SU-DHL-6 (cell line): Measurements from ENCODE around the gene ISM1.

Experiments
- CTCF ChIP-seq: fragments of 200-600 bp; sonication (generic); IDR thresholded peaks from one replicate; pipeline ENCODE4 v1.5.1; 2017; ENCODE audit warnings: antibody characterized with exemption, mild to moderate bottlenecking, low read length, moderate library complexity; ENCODE audit not compliant: insufficient read depth, poor library complexity, severe bottlenecking
- EZH2phosphoT487 ChIP-seq: fragments of 200-600 bp; sonication (generic), shearing (Covaris generic); conservative IDR thresholded peaks from 2 replicates; pipeline ENCODE4 v1.6.1; 2018; ENCODE audit warnings: mild to moderate bottlenecking, antibody characterized with exemption, low read length, moderate library complexity, mixed read lengths

- TF ChIP-seq CTCF (no peak), EZH2phosphoT487 (no peak)
Observed at GRCh38 chr20:13297147-13297899, 76.2 kb downstream of the ISM1 start.
